Calu3 (cell line): Measurements from ENCODE around the gene SLC35F4. TPM values are rescaled to one million over a fixed set of nuclear protein-coding genes. Genes with fewer than 3 reads are reported as not detected.
"Not testable (repeated sequence)": the region's sequence is repeated elsewhere in the genome, so short reads cannot be mapped to it uniquely, and the experiment has no call there.

Experiments
- BruUV-seq: library from RNA; stranded (reverse); fragments of 400-500 nt; replicated peaks from 2 replicates; lab custom pipeline; 2021; lab: Mats Ljungman, UMichigan
- CTCF ChIA-PET: fragments of 300-600 bp; sonication (Branson Sonifier 250); formaldehyde crosslinking; loops from one replicate; lab custom pipeline; 2022; ENCODE audit warnings: antibody characterized with exemption; lab: Charles Lee
- DNase-seq: peaks from one replicate; pipeline ENCODE4 v3.0.0; 2022
- H3K27ac Mint-ChIP-seq: one replicate; pipeline ENCODE4 v1.8.0; 2022; ENCODE audit warnings: mixed read lengths; ENCODE audit not compliant: unreplicated experiment
- H3K27me3 Mint-ChIP-seq: one replicate; pipeline ENCODE4 v1.8.0; 2022; ENCODE audit warnings: mixed read lengths; ENCODE audit not compliant: unreplicated experiment
- H3K36me3 Mint-ChIP-seq: one replicate; pipeline ENCODE4 v1.8.0; 2022; ENCODE audit warnings: mild to moderate bottlenecking, moderate library complexity, mixed read lengths; ENCODE audit not compliant: insufficient read depth, unreplicated experiment
- H3K4me1 Mint-ChIP-seq: one replicate; pipeline ENCODE4 v1.8.0; 2022; ENCODE audit warnings: mild to moderate bottlenecking, low read depth, mixed read lengths; ENCODE audit not compliant: unreplicated experiment
- H3K4me3 Mint-ChIP-seq: one replicate; pipeline ENCODE4 v1.8.0; 2022; ENCODE audit warnings: mild to moderate bottlenecking, low read depth, moderate library complexity, mixed read lengths; ENCODE audit not compliant: unreplicated experiment
- H3K9me3 Mint-ChIP-seq: one replicate; pipeline ENCODE4 v1.8.0; 2022; ENCODE audit warnings: low read depth, mixed read lengths; ENCODE audit not compliant: unreplicated experiment
- CTCF ChIP-seq: fragments of 200-600 bp; IDR thresholded peaks from one replicate; pipeline ENCODE4 v1.8.0; 2022; ENCODE audit warnings: antibody characterized with exemption; ENCODE audit not compliant: unreplicated experiment
- intact Hi-C: fragments of 100-400 bp; cut with micrococcal nuclease; formaldehyde crosslinking; loops from one replicate; pipeline ENCODE4 v1.10.0; 2022; ENCODE audit not compliant: unreplicated experiment
- total RNA-seq: library from RNA; stranded (reverse); gene quantifications from 2 replicates; pipeline ENCODE4 v1.2.3, GENCODE V29; 2022

The SLC35F4 gene
- total RNA-seq, 1 experiment from 2014 or later, result not detected

GRCh38 chr14:57864659-57865058, 1.2 kb downstream of the SLC35F4 start:
- Mint-ChIP-seq H3K27me3 (peaks cover 12% of the 10 kb centered on the region), H3K9me3 (no peaks in the 10 kb centered on the region), H3K27ac (no peak overlapping the region), H3K36me3 (no peaks in the 10 kb centered on the region), H3K4me3 (no peak overlapping the region), H3K4me1 (peaks cover under 1% of the 10 kb centered on the region)
- no peak for TF ChIP-seq CTCF
- no TSS peak for BruUV-seq
- DNase-seq, result no peak
- intact Hi-C loops, result no loop called here
- CTCF ChIA-PET, result no interaction called here

- no peaks in the 10 kb centered on the region for H3K36me3 Mint-ChIP-seq
- peaks cover 12% of the 10 kb centered on the region for H3K27me3 Mint-ChIP-seq
- no peak overlapping the region for H3K4me3 Mint-ChIP-seq
- no TSS peak for BruUV-seq
- no peaks in the 10 kb centered on the region for H3K4me1 Mint-ChIP-seq
- no peaks in the 10 kb centered on the region for H3K9me3 Mint-ChIP-seq
- no peak for TF ChIP-seq CTCF
- no peak for DNase-seq
- intact Hi-C loops, result no loop called here
- CTCF ChIA-PET, result no interaction called here
- H3K27ac Mint-ChIP-seq, result no peak overlapping the region
Measured at GRCh38 chr14:57863471-57863870, 2.4 kb downstream of the SLC35F4 start.

- H3K9me3 Mint-ChIP-seq, H3K4me1 Mint-ChIP-seq, H3K36me3 Mint-ChIP-seq, H3K4me3 Mint-ChIP-seq, intact Hi-C loops, DNase-seq, H3K27ac Mint-ChIP-seq, BruUV-seq: not testable (repeated sequence)
- CTCF ChIA-PET, result interaction anchor here (1.0 kb wide), 1 partner anchor 15 kb away, joined by 3 read pairs; no protein-coding TSS in a partner anchor
- H3K27me3 Mint-ChIP-seq, result peaks cover 22% of the 10 kb centered on the region
Measured at GRCh38 chr14:57855666-57856065, 10.2 kb downstream of the SLC35F4 start.

- no peak for TF ChIP-seq CTCF
- intact Hi-C loops, result no loop called here
- no peaks in the 10 kb centered on the region for H3K4me1 Mint-ChIP-seq
- no peaks in the 10 kb centered on the region for H3K36me3 Mint-ChIP-seq
- peaks cover 22% of the 10 kb centered on the region for H3K27me3 Mint-ChIP-seq
- H3K9me3 Mint-ChIP-seq, result no peaks in the 10 kb centered on the region
- H3K4me3 Mint-ChIP-seq, result no peak overlapping the region
- H3K27ac Mint-ChIP-seq, result no peak overlapping the region
- no TSS peak for BruUV-seq
- CTCF ChIA-PET, result no interaction called here
- no peak for DNase-seq
Measured at GRCh38 chr14:57854571-57854970, 11.3 kb downstream of the SLC35F4 start.

GRCh38 chr14:57851354-57851753, 14.5 kb downstream of the SLC35F4 start:
- no peaks in the 10 kb centered on the region for H3K36me3 Mint-ChIP-seq
- intact Hi-C loops, result no loop called here
- no peaks in the 10 kb centered on the region for H3K9me3 Mint-ChIP-seq
- BruUV-seq, result no TSS peak
- no peak for DNase-seq
- H3K4me3 Mint-ChIP-seq, result no peak overlapping the region
- H3K27ac Mint-ChIP-seq, result no peak overlapping the region
- TF ChIP-seq CTCF, result no peak
- CTCF ChIA-PET, result no interaction called here
- no peaks in the 10 kb centered on the region for H3K4me1 Mint-ChIP-seq
- H3K27me3 Mint-ChIP-seq, result peaks cover 25% of the 10 kb centered on the region
